Central memory CD4-positive, alpha-beta T cell (primary cell): ENCODE results near the gene SMYD3.

Experiments
- DNase-seq: peaks from one replicate; pipeline ENCODE4 v3.0.0; 2022

SMYD3 gene

GRCh38 chr1:245880754-245881403 is 626.2 kb downstream of the SMYD3 start:
- DNase-seq = no peak

- no peak for DNase-seq
These were observed 628.0 kb downstream of the SMYD3 start for GRCh38 chr1:245879091-245879490.

GRCh38 chr1:245878585-245878984 is 628.5 kb downstream of the SMYD3 start:
- DNase-seq = no peak

GRCh38 chr1:245877976-245878375 is 629.1 kb downstream of the SMYD3 start:
- DNase-seq = no peak

GRCh38 chr1:245876586-245876985 is 630.5 kb downstream of the SMYD3 start:
- no peak for DNase-seq

DNA sequence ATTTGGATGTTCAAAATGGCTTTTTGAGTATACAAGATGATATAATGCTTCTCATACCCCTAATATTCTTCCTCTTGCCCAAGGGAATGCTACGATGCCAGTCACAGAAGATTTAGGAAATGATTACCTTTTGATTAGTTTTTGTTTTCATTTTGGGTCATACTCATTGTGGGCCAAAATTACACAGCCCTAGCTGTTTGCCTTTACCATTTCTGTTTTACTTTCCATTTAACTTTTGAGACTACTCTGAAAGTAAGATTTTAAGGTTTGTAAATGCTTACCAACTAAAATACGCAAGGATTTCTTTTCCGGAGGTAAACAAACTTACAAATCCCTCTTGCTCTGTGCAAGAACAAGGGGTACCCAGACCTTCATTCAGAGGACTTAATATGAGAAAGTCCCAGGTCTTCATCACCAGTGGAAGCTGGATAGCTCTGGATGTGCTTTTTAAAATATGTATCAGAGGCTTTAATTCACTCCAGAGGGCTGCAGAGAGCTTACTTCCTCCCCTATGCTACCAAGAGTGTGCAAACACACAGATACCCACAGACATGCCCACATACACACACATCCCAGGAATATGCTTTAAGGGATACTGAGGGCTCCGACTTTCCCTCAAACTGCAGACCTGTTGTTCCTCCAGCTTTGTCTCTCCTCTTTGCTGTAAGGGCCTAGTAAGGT is 631.4 kb downstream of the SMYD3 start:
- DNase-seq = no peak

GRCh38 chr1:245874942-245875580 is 632.0 kb downstream of the SMYD3 start:
- DNase-seq = no peak

- DNase-seq = no peak
These were observed 633.0 kb downstream of the SMYD3 start for GRCh38 chr1:245873883-245874671.

DNA sequence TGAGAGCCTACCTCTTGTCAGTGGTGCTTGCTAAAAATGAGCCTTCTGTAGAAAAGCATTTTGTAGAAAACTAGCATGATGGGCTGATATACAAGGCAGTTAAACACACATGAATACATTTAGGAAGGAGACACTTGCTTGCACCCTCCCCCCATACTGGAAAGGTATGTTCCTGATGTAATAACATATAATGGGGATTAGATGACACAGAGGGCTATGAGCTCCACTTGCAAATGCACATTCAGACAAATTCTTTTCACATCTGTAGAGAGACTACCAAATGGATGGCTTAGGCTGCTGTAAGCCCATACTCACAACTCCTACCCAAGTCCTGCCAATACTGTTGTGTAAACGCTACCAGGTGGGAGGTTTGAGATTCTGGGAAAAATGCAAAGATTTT is 634.0 kb downstream of the SMYD3 start:
- DNase-seq = no peak

GRCh38 chr1:245872475-245872874 is 634.6 kb downstream of the SMYD3 start:
- no peak for DNase-seq

- DNase-seq = no peak
These were observed 635.2 kb downstream of the SMYD3 start for GRCh38 chr1:245871915-245872314.

DNA sequence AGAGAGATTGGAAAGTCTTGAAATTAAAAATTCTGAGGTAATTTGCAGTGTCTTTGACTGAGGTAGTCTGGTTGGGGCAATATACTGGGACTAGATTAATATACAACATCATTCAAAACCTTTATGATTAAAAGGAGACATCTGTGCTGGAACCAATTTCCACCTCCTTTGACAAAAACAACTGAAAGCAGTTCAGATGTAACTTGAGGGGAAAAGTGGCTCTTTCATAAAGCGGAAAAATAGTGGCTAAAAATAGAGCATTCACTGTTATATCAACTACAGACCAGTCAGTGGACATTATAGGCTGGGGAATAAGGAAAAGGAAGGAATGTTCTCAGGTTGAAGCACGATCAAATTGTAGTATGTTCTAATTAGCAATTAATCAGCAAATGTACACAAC is 635.9 kb downstream of the SMYD3 start:
- no peak for DNase-seq

- DNase-seq = no peak
These were observed 636.4 kb downstream of the SMYD3 start for GRCh38 chr1:245870698-245871097.

GRCh38 chr1:245869847-245870246 is 637.2 kb downstream of the SMYD3 start:
- no peak for DNase-seq

- DNase-seq = no peak
These were observed 639.3 kb downstream of the SMYD3 start for GRCh38 chr1:245867738-245868137.

GRCh38 chr1:245864872-245865271 is 642.2 kb downstream of the SMYD3 start:
- DNase-seq = no peak

DNA sequence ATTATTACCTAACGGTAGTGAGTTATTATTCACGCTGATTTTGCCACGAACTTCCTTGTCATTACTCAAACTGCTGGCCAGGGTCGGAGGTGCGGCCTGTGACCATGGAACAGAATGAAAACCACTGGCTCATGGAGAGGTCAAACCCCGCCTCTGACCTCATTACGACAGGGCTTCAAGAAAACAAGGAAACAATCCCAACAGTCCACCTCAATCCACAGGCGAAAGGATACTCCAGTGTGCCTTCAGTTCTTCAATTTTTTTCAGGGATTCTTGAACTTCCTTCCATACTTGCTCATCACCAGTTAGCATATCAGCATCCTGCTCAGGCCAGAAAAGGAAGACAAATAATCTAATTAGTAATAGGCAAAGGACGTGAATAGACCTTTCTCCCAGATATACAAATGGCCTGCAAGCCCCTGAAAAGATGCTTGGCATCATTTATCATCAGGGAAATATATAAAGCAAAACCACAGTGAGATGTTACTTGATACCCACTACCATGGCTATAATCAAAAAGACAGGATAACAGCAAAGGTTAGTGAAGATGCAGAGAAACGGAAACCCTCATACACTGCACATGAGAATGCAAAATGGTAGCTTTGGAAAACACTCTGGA is 643.4 kb downstream of the SMYD3 start:
- no peak for DNase-seq

DNA sequence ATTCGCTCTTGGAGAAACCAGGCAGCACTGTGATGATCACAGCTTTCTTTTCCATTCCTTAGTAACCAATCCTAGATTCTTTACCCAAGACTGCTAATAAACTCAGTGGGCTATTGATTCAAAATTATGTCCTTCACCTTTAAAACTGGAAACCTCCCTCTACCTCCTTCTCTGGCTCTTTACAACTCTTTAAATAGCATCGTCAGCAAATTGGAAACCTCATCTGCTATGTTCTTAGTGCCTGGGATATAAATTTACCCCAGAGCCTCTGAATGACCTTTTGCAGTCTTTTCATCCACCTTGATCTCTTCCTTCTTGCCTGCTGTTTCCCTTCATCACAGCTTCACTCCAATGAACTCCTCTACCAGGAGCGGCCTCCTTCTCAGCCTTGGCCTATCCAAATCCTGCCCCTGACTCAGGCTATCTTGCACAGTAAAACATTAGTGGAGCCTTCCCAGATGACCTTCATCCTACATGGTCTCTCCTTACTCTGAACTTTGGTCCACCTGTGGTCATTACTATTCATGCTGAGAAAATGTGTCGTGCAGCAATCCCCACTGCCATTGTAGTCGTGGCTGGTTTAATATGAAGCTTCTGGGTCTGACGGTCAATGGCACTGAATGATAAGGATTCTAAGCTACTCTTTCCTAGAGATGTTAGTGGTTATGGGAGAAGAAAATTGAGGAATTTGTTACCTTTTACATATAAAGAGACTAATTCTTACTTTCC is 644.1 kb downstream of the SMYD3 start:
- DNase-seq = no peak

- no peak for DNase-seq
These were observed 646.2 kb downstream of the SMYD3 start for GRCh38 chr1:245860657-245861544.

DNA sequence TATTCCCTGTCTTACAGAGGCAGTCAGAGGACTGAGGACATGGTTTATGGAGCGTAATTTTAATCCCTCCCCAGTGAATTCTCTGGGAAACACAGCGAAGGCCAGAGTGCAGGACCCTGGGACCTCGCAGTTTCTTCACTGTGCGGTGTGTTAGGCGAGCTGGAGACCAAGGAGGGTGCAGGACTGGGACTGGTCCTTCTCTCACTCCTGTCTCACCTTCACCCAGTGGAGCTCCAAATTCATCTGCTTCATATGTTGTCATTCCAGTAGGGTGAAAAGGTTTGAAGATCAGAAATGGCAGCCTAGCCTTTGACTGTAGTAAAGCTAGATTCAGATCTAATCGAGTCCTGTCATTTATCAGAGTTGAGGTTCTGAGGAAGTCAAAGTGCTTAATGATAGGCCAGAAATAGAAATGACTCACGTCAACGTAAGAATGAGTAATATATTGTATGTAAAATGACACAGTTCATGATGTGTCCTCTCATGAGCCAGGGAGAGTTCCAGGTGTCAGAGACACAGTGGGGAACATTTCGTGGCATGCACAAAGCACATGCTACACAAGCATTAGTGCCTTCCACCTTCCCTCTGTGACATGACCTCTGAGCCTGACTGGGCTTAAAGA is 647.5 kb downstream of the SMYD3 start:
- no peak for DNase-seq
